Subcutaneous adipose tissue (tissue), 4 donors: Measurements from ENCODE around the gene NFIB. TPM values are rescaled to one million over a fixed set of nuclear protein-coding genes. Genes with fewer than 3 reads are reported as not detected.

Experiments
- total RNA-seq, 4 donors: library from RNA; depleted of rRNA; stranded (reverse); fragments of >200 nt; gene quantifications; one replicate each; pipeline ENCODE4 v1.1.0, GENCODE V29; 2016
- TF ChIP-seq, protein P1 (sequence below): fragments of 450-650 bp; IDR thresholded peaks from one replicate; pipeline ENCODE4 v1.5.1; 2016; ENCODE audit warnings: low read depth, mild to moderate bottlenecking, control low read depth, antibody characterized with exemption, moderate library complexity

NFIB gene
- total RNA-seq, 4 donors from 2014 or later, result 79.2 to 215 (median 126) TPM

GRCh38 chr9:14292181-14292739, 21.7 kb downstream of the NFIB start:
- TF ChIP-seq, protein P1, sequence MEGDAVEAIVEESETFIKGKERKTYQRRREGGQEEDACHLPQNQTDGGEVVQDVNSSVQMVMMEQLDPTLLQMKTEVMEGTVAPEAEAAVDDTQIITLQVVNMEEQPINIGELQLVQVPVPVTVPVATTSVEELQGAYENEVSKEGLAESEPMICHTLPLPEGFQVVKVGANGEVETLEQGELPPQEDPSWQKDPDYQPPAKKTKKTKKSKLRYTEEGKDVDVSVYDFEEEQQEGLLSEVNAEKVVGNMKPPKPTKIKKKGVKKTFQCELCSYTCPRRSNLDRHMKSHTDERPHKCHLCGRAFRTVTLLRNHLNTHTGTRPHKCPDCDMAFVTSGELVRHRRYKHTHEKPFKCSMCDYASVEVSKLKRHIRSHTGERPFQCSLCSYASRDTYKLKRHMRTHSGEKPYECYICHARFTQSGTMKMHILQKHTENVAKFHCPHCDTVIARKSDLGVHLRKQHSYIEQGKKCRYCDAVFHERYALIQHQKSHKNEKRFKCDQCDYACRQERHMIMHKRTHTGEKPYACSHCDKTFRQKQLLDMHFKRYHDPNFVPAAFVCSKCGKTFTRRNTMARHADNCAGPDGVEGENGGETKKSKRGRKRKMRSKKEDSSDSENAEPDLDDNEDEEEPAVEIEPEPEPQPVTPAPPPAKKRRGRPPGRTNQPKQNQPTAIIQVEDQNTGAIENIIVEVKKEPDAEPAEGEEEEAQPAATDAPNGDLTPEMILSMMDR, result no peak

DNA sequence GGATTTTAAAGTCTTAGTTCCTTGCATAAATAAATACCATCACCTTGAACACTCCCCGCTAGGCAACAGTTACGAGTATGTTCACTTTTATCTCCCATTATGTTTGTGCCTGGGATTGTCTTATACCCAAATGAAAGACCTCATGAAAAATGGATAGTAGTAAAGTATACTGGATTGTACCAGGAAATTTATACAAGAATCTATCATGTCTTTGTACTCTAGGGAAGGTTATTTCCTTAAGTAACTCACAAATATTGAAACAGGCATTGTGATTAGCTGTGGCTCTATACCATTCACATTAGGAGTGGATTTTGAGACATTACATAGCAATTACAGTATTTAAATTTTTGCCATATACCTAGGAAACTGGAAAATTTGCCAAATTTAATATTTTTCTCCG, 24.0 kb downstream of the NFIB start:
- TF ChIP-seq, protein P1, result no peak

DNA sequence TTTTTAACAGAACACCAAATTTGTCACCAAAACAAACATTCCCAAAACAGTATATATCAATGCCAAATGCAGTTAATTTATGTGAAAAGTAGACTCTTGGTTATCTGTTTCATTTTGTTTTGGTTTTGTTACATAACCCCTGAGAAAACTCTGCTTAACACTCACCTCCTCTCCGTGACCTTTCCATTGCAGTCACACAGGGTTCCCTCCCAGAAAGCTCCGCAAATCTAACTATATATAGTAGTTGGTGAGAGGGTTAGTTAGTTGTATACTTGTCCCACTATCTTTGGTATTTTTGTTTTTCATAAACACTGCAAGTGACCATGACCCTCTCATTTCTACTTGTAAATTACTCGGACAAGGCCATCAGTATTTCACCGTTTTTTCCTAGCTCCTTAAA, 25.5 kb downstream of the NFIB start:
- TF ChIP-seq, protein P1, result no peak

DNA sequence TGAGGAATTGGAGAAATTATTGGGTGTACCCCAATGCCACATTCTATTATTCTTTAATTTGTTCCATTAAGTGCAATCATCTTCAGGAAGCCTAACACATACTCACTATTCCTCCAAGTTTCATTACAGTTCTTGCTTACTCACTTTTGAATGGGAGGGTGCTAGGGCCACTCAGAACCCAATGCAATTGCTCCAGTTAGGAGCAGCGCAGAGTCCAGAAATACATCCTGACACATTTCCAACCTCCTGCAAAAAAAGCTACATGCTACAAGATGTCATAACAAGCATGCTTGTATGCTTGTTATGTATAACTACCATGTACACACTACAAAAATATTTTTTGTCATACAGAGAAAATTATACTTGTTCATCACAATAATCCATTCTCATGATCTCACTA, 27.8 kb downstream of the NFIB start:
- TF ChIP-seq, protein P1, result no peak

DNA sequence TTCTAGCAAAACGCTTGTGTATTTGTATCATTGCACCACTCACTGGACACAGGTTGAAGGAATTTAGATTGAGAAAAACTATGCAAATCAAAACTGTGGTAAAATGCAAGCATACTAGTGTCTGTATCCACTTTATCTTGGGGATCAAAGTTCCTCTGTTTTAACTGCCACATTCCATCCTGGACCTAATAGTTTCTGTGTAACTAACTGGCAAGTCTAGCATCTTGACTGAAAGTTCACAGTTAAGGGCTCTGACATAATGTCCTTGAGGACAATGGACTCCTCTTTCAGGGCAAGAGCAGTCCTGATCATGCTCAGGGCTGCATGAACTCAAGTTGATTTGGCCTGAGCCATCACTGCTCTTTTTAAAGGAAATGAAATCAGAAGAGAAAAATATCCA, 30.7 kb downstream of the NFIB start:
- TF ChIP-seq, protein P1, result no peak

DNA sequence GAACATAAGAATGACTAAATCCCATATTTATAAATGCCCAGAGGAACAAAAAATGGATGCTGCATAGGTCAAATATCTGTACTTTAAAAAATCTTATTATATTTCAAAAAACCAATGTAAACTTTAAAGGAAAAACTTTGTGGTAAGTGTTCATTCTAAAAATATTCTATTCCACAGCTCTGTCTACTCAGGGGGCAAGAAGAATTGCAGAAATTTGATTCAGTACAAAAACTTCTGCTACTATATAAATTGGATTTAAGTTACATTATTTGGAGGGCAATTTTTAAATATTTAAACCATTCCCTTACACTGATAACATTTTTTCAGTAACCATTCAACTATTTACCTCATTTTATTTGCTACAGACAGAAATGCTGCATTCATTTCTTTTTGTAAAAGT, 32.1 kb downstream of the NFIB start:
- TF ChIP-seq, protein P1, result no peak

- TF ChIP-seq, protein P1, result no peak
Observed at GRCh38 chr9:14281136-14281795, 32.7 kb downstream of the NFIB start.
